Right renal cortex interstitium (tissue), 3 donors: ENCODE measurements around the gene CACNB3. TPM values are rescaled to one million over a fixed set of nuclear protein-coding genes. Genes with fewer than 3 reads are reported as not detected.

Experiments used
- polyA plus RNA-seq, 3 donors: library from polyadenylated mRNA; unstranded; fragments of 120-200 nt; gene quantifications; one replicate each; pipeline ENCODE4 v1.2.1, GENCODE V29; 2013; ENCODE audit not compliant: insufficient read length in 3 of 3

Gene CACNB3
- polyA plus RNA-seq, 3 donors = 40.3 to 47.6 (median 43.1) TPM

Other genes starting within 250 kb of the CACNB3 start
- not detected for gene LALBA, start 248.4 kb upstream of the CACNB3 start, polyA plus RNA-seq
- gene KANSL2, start 136.3 kb upstream of the CACNB3 start, polyA plus RNA-seq = 10 to 100 TPM; 55.2 to 57.6 (median 55.8) TPM
- gene CCNT1, start 101.8 kb upstream of the CACNB3 start, polyA plus RNA-seq = 10 to 100 TPM; 29.5 to 31.7 (median 30.3) TPM
- gene ADCY6, start 29.4 kb upstream of the CACNB3 start, polyA plus RNA-seq = 10 to 100 TPM; 71.6 to 79.9 (median 78.4) TPM
- gene DDX23, start 33.7 kb downstream of the CACNB3 start, polyA plus RNA-seq = 100 to 1,000 TPM; 106 to 118 (median 106) TPM
- gene RND1, start 47.4 kb downstream of the CACNB3 start, polyA plus RNA-seq = 1 to 10 TPM; 2.2 to 4.6 (median 3.6) TPM
- gene FKBP11, start 107.0 kb downstream of the CACNB3 start, polyA plus RNA-seq = 10 to 100 TPM; 10.9 to 15.0 (median 12.2) TPM
- 100 to 1,000 TPM; 129 to 153 (median 147) TPM for gene ARF3, start 139.0 kb downstream of the CACNB3 start, polyA plus RNA-seq
- gene WNT10B, start 153.2 kb downstream of the CACNB3 start, polyA plus RNA-seq = under 1 TPM in 2 of 3 donors, not detected in 1; 0.11 to 0.14 TPM
- not detected for gene WNT1, start 159.8 kb downstream of the CACNB3 start, polyA plus RNA-seq
- gene DDN, start 180.9 kb downstream of the CACNB3 start, polyA plus RNA-seq = 10 to 100 TPM; 76.0 to 85.9 (median 81.6) TPM
- 10 to 100 TPM; 80.8 to 89.0 (median 84.1) TPM for gene PRKAG1, start 200.3 kb downstream of the CACNB3 start, polyA plus RNA-seq
- gene KMT2D, start 242.3 kb downstream of the CACNB3 start, polyA plus RNA-seq = 10 to 100 TPM; 38.5 to 43.8 (median 42.3) TPM